H1 (cell line): ENCODE measurements around the gene ERGIC3. TPM values are rescaled to one million over a fixed set of nuclear protein-coding genes. Genes with fewer than 3 reads are reported as not detected.

Experiments used
- KDM1A ChIP-seq: fragments of 200-600, 300-600 bp; sonication (generic); IDR thresholded peaks from 2 replicates; pipeline ENCODE4 v1.7.1; 2016; ENCODE audit warnings: mild to moderate bottlenecking, low read length, borderline replicate concordance
- polyA plus RNA-seq, 7 experiments: library from polyadenylated mRNA; depleted of rRNA in 3 of 7; stranded (reverse) in 5 of 7; unstranded in 2 of 7; fragments of >200 nt in 5 of 7; fragments of 200-250 nt in 2 of 7; gene quantifications; 1 replicate in 5 of 7; 2 replicates in 1 of 7; 4 replicates in 1 of 7; pipeline versions ENCODE4 v1.2.1 to v1.2.3, GENCODE V29; 2011 to 2013; ENCODE audit warnings: missing spikeins in 2 of 7, mixed read lengths in 2 of 7
- total RNA-seq: library from RNA; stranded (reverse); fragmentation: NEBNext Ultra II Directional; extraction: Animal tissue kit (Norgen Biotek cat#: 25700); gene quantifications from 2 replicates; pipeline ENCODE4 v1.2.1, GENCODE V29; 2021
- TF ChIP-seq, protein P1 (sequence below): IDR thresholded peaks from 2 replicates; pipeline ENCODE4 v1.6.1; 2012; ENCODE audit warnings: low read length, inconsistent platforms

The ERGIC3 gene
- total and polyA plus RNA-seq, 2 of the 8 experiments (the other 6 are each of a cell fraction or from before 2014, with no cell fraction given), result 178 to 341 TPM

GRCh38 chr20:35576816-35577215, 34.9 kb downstream of the ERGIC3 start (continued):
- no peak for TF ChIP-seq KDM1A
- TF ChIP-seq, protein P1, sequence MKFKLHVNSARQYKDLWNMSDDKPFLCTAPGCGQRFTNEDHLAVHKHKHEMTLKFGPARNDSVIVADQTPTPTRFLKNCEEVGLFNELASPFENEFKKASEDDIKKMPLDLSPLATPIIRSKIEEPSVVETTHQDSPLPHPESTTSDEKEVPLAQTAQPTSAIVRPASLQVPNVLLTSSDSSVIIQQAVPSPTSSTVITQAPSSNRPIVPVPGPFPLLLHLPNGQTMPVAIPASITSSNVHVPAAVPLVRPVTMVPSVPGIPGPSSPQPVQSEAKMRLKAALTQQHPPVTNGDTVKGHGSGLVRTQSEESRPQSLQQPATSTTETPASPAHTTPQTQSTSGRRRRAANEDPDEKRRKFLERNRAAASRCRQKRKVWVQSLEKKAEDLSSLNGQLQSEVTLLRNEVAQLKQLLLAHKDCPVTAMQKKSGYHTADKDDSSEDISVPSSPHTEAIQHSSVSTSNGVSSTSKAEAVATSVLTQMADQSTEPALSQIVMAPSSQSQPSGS, result no peak
- TF ChIP-seq, all 59 proteins: peak for 0
